Ishikawa (cell line): Measurements from ENCODE around the gene SACM1L.

Experiments
- CEBPB ChIP-seq: IDR thresholded peaks from 2 replicates; pipeline ENCODE4 v1.6.1; 2012
- CREB1 ChIP-seq: IDR thresholded peaks from 2 replicates; pipeline ENCODE4 v1.6.1; 2012; ENCODE audit warnings: low read depth
- EGR1 ChIP-seq: IDR thresholded peaks from 2 replicates; pipeline ENCODE4 v1.6.1; 2012
- EP300 ChIP-seq: IDR thresholded peaks from 2 replicates; pipeline ENCODE4 v1.6.1; 2012; ENCODE audit warnings: borderline replicate concordance
- FOXM1 ChIP-seq: IDR thresholded peaks from 2 replicates; pipeline ENCODE4 v1.6.1; 2012; ENCODE audit warnings: low read depth, borderline replicate concordance
- MAX ChIP-seq: IDR thresholded peaks from 2 replicates; pipeline ENCODE4 v1.6.1; 2012
- NFIC ChIP-seq: IDR thresholded peaks from 2 replicates; pipeline ENCODE4 v1.6.1; 2012
- RAD21 ChIP-seq: IDR thresholded peaks from 2 replicates; pipeline ENCODE4 v1.6.1; 2012; ENCODE audit warnings: low read depth
- REST ChIP-seq: IDR thresholded peaks from 2 replicates; pipeline ENCODE4 v1.6.1; 2012; ENCODE audit warnings: low read depth, mild to moderate bottlenecking
- TAF1 ChIP-seq: IDR thresholded peaks from 2 replicates; pipeline ENCODE4 v1.6.1; 2012; ENCODE audit warnings: low read depth, mild to moderate bottlenecking
- TCF12 ChIP-seq: IDR thresholded peaks from 2 replicates; pipeline ENCODE4 v1.6.1; 2012; ENCODE audit warnings: low read depth
- TEAD4 ChIP-seq: IDR thresholded peaks from 2 replicates; pipeline ENCODE4 v1.6.1; 2012
- YY1 ChIP-seq: IDR thresholded peaks from 2 replicates; pipeline ENCODE4 v1.6.1; 2012; ENCODE audit warnings: low read depth

- TF ChIP-seq EP300 (no peak), YY1 (no peak), REST (no peak), TAF1 (no peak), MAX (no peak), RAD21 (no peak), CEBPB (no peak), TEAD4 (no peak), CREB1 (no peak), EGR1 (no peak), NFIC (no peak), TCF12 (no peak), FOXM1 (no peak)
Measured at GRCh38 chr3:45736707-45737106, 47.5 kb downstream of the SACM1L start.
